PC-9 (cell line): Measurements from ENCODE around the gene EPC2. TPM values are rescaled to one million over a fixed set of nuclear protein-coding genes. Genes with fewer than 3 reads are reported as not detected.

Source experiments
- BruUV-seq: library from RNA; stranded (reverse); fragments of 400-500 nt; replicated peaks from 2 replicates; lab custom pipeline; 2021; lab: Mats Ljungman, UMichigan
- CTCF ChIA-PET: fragments of 300-600 bp; sonication (Branson Sonifier 250); formaldehyde crosslinking; loops from one replicate; lab custom pipeline; 2022; ENCODE audit warnings: antibody characterized with exemption; lab: Charles Lee
- POLR2A ChIA-PET: fragments of 300-600 bp; sonication (Branson Sonifier 250); formaldehyde crosslinking; loops from one replicate; lab custom pipeline; 2022; ENCODE audit warnings: antibody characterized with exemption; ENCODE audit not compliant: unreplicated experiment; lab: Charles Lee
- DNase-seq, 2 experiments: peaks; one replicate each; pipeline versions ENCODE4 v3.0.0 to v3.0.0-alpha.2; 2015 to 2022; ENCODE audit warnings: mixed read lengths in 1 of 2
- H2AFZ ChIP-seq: fragments of 200-600 bp; sonication (generic); 2 replicates; pipeline ENCODE4 v1.8.1; 2017; ENCODE audit warnings: antibody characterized with exemption
- H3F3A ChIP-seq: fragments of 200-600 bp; sonication (generic); 2 replicates; pipeline ENCODE4 v1.8.1; 2017; ENCODE audit warnings: antibody characterized with exemption, mild to moderate bottlenecking, low read depth; ENCODE audit not compliant: insufficient read depth
- H3K27ac ChIP-seq: fragments of 200-600 bp; sonication (generic); 2 replicates; pipeline ENCODE4 v1.6.1; 2016; ENCODE audit warnings: mixed run types
- H3K27me3 ChIP-seq: fragments of 200-600 bp; sonication (generic); 2 replicates; pipeline ENCODE4 v1.6.1; 2016; ENCODE audit warnings: low read depth, mixed run types; ENCODE audit not compliant: insufficient read depth
- H3K36me3 ChIP-seq: fragments of 200-600 bp; sonication (generic); 2 replicates; pipeline ENCODE4 v1.6.1; 2016; ENCODE audit warnings: low read depth, mixed run types
- H3K4me1 ChIP-seq: fragments of 200-600 bp; sonication (generic); replicated peaks from 2 replicates; pipeline ENCODE4 v1.6.1; 2016; ENCODE audit warnings: mixed run types; ENCODE audit not compliant: insufficient read depth
- H3K4me2 ChIP-seq: fragments of 200-600 bp; sonication (generic); 2 replicates; pipeline ENCODE4 v1.6.1; 2017; ENCODE audit warnings: mixed run types
- H3K4me3 ChIP-seq: fragments of 200-600 bp; sonication (generic); 2 replicates; pipeline ENCODE4 v1.6.1; 2016; ENCODE audit warnings: mixed run types
- H3K79me2 ChIP-seq: fragments of 200-600 bp; sonication (generic); 2 replicates; pipeline ENCODE4 v1.6.1; 2017; ENCODE audit warnings: low read depth, mixed run types
- H3K9me2 ChIP-seq: fragments of 200-600 bp; sonication (generic); 2 replicates; pipeline ENCODE4 v1.8.1; 2017; ENCODE audit warnings: mild to moderate bottlenecking; ENCODE audit not compliant: insufficient read depth
- H3K9me3 ChIP-seq: fragments of 200-600 bp; sonication (generic); 2 replicates; pipeline ENCODE4 v1.8.1; 2016; ENCODE audit warnings: low read depth; ENCODE audit not compliant: insufficient read depth
- H4K20me1 ChIP-seq: fragments of 200-600 bp; sonication (generic); 2 replicates; pipeline ENCODE4 v1.8.1; 2017; ENCODE audit not compliant: insufficient read depth
- CTCF ChIP-seq: fragments of 200-600 bp; sonication (generic); conservative IDR thresholded peaks from 2 replicates; pipeline ENCODE4 v1.6.1; 2017; ENCODE audit warnings: mixed run types, antibody characterized with exemption, mild to moderate bottlenecking, moderate library complexity
- EZH2 ChIP-seq: fragments of 200-600 bp; sonication (generic); IDR thresholded peaks from 2 replicates; pipeline ENCODE4 v1.8.0; 2017; ENCODE audit warnings: antibody characterized with exemption, low read depth
- intact Hi-C: fragments of 100-400 bp; cut with micrococcal nuclease; formaldehyde crosslinking; loops from one replicate; pipeline ENCODE4 v1.10.0; 2022; ENCODE audit not compliant: unreplicated experiment
- total RNA-seq: library from RNA; stranded (reverse); gene quantifications from 2 replicates; pipeline ENCODE4 v1.2.3, GENCODE V29; 2021

The EPC2 gene
- total RNA-seq, 1 experiment from 2014 or later: 29.8 TPM

- Histone ChIP-seq H3K9me3 (peaks cover 5% of the 10 kb centered on the region), H2AFZ (peak overlapping the region; percentile 71), H3K27ac (peak overlapping the region; percentile 81), H3K9me2 (no peaks in the 10 kb centered on the region), H3F3A (peaks cover 9% of the 10 kb centered on the region; the same call in 1 of the 2 replicates), H3K4me1 (peaks cover 21% of the 10 kb centered on the region), H3K4me3 (peak overlapping the region; percentile 40; the same call in 1 of the 2 replicates), H3K27me3 (no peaks in the 10 kb centered on the region), H3K4me2 (peak overlapping the region; percentile 82), H4K20me1 (no peaks in the 10 kb centered on the region), H3K36me3 (no peaks in the 10 kb centered on the region), H3K79me2 (no peaks in the 10 kb centered on the region)
- peak in 1 of 2 experiments; percentile 53 for DNase-seq
- ChIA-PET CTCF (interaction anchor here (0.6 to 1.0 kb wide), 2 partner anchors 91 to 170 kb away, joined by 11 to 15 read pairs; no protein-coding TSS in a partner anchor), POLR2A (interaction anchor here (0.6 kb wide), 1 partner anchor 794 kb away, joined by 22 read pairs; the partner anchor contains the start of genes MBD5 and ORC4)
- intact Hi-C loops: no loop called here
- TF ChIP-seq CTCF: no peak
- no peak for TF ChIP-seq EZH2
- no TSS peak for BruUV-seq
Observed at GRCh38 chr2:148814860-148815419, 170.4 kb downstream of the EPC2 start.

DNA sequence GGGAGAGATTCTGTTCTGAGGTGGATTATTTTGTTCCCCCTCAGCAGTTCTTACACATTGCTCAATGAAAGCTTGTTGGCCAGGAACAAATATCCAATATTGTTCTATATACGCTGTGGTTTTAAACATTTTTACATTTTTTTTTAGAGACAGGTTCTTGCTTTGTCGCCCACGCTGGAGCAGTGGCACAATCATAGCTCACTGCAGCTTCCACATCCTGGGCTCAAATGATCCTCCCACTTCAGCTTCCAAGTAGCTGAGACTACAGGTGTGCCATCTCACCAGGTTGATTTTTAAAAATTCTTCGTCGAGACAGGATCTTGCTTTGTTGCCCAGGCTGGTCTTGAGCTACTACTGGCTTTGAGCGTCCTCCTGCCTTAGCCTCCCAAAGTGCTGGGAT, 171.6 kb downstream of the EPC2 start:
- Histone ChIP-seq H3K36me3 (no peaks in the 10 kb centered on the region), H3K4me3 (no peak overlapping the region), H3K9me2 (no peaks in the 10 kb centered on the region), H3K4me2 (no peak overlapping the region), H4K20me1 (no peaks in the 10 kb centered on the region), H3K9me3 (peaks cover 5% of the 10 kb centered on the region), H2AFZ (no peak overlapping the region), H3K27me3 (no peaks in the 10 kb centered on the region), H3F3A (peaks cover 9% of the 10 kb centered on the region; the same call in 1 of the 2 replicates), H3K27ac (no peak overlapping the region), H3K79me2 (no peaks in the 10 kb centered on the region), H3K4me1 (peaks cover 21% of the 10 kb centered on the region)
- intact Hi-C loops: no loop called here
- no TSS peak for BruUV-seq
- TF ChIP-seq EZH2 (no peak), CTCF (no peak)
- DNase-seq: no peak
- ChIA-PET CTCF (no interaction called here), POLR2A (no interaction called here)

DNA sequence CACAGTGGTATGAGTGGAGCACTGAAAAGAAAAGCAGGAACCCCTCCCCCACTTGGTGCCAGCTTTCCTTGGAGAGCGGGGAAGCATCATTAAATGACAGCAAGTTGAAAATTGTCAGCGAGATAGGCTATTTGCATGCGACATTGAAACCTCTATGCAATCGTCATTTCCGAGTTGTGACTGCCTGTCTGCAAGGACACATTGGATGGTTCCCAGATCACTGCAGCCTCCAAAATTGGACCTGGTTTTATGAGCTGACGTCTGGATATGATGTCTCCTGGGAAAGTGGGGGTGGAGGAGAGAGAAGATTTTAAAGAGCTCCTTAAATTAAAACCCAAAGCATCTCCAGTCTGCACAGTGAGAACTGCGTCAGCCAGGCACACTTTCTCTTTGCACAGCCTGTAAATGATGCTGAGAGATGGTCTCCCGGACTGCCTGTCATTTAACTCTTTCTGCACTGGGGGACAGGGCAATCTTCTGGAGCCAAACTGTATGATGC, 172.7 kb downstream of the EPC2 start:
- H3K79me2 ChIP-seq: no peaks in the 10 kb centered on the region
- no peak overlapping the region for H3K27ac ChIP-seq
- intact Hi-C loops: no loop called here
- no peaks in the 10 kb centered on the region for H3K9me2 ChIP-seq
- H4K20me1 ChIP-seq: no peaks in the 10 kb centered on the region
- H3K36me3 ChIP-seq: no peaks in the 10 kb centered on the region
- H3K4me2 ChIP-seq: no peak overlapping the region
- TF ChIP-seq CTCF (no peak), EZH2 (no peak)
- no peak overlapping the region for H2AFZ ChIP-seq
- BruUV-seq: no TSS peak
- H3K27me3 ChIP-seq: no peaks in the 10 kb centered on the region
- POLR2A ChIA-PET: no interaction called here
- H3K4me1 ChIP-seq: peaks cover 21% of the 10 kb centered on the region
- DNase-seq: no peak
- peaks cover 9% of the 10 kb centered on the region; the same call in 1 of the 2 replicates for H3F3A ChIP-seq
- peaks cover 5% of the 10 kb centered on the region for H3K9me3 ChIP-seq
- no peak overlapping the region for H3K4me3 ChIP-seq
- CTCF ChIA-PET: no interaction called here
